Esophagus muscularis mucosa (tissue), 3 donors: ENCODE data around the gene BGN.

Source experiments
- EP300 ChIP-seq: sonication (generic); formaldehyde crosslinking; IDR thresholded peaks from one replicate; pipeline ENCODE4 v1.6.1; 2017; ENCODE audit warnings: antibody characterized with exemption
- TF ChIP-seq, protein P1 (sequence below), 3 experiments: fragments of 200-600 bp in 2 of 3; fragments of 450-650 bp in 1 of 3; sonication (generic) in 2 of 3; IDR thresholded peaks; one replicate each; pipeline ENCODE4 v1.5.1; 2017 to 2019; ENCODE audit warnings: antibody characterized with exemption in 3 of 3, mild to moderate bottlenecking in 2 of 3, moderate library complexity in 1 of 3

DNA sequence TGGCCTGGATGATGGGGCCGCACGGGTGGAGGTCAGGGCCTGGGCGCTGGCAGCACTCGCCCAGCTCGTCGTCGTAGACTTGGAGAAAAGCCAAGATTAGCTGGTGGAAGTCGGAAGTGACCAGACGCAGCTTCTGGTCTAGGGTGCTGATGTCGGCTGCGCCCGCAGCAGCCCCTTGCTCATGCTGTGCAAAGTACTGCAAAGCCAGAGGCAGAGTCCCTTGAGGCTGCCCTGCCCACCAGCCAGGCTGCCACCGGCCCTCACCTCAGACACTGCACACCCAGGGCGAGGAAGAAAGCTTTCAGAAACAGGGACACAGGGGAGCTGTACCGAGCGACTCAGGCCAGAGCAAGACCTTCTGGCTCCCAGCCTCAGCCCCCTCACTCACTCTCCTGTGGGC, 39.2 kb upstream of the BGN start:
- TF ChIP-seq, protein P1, sequence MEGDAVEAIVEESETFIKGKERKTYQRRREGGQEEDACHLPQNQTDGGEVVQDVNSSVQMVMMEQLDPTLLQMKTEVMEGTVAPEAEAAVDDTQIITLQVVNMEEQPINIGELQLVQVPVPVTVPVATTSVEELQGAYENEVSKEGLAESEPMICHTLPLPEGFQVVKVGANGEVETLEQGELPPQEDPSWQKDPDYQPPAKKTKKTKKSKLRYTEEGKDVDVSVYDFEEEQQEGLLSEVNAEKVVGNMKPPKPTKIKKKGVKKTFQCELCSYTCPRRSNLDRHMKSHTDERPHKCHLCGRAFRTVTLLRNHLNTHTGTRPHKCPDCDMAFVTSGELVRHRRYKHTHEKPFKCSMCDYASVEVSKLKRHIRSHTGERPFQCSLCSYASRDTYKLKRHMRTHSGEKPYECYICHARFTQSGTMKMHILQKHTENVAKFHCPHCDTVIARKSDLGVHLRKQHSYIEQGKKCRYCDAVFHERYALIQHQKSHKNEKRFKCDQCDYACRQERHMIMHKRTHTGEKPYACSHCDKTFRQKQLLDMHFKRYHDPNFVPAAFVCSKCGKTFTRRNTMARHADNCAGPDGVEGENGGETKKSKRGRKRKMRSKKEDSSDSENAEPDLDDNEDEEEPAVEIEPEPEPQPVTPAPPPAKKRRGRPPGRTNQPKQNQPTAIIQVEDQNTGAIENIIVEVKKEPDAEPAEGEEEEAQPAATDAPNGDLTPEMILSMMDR (IDR thresholded peaks at IDR 0.05): no peak
- TF ChIP-seq EP300: no peak
